GM04503 (cell line): ENCODE results near the gene ZNF124.

Experiments
- DNase-seq: peaks from one replicate; pipeline ENCODE4 v3.0.0-alpha.2; 2012; ENCODE audit warnings: low read depth

Gene ZNF124

DNA sequence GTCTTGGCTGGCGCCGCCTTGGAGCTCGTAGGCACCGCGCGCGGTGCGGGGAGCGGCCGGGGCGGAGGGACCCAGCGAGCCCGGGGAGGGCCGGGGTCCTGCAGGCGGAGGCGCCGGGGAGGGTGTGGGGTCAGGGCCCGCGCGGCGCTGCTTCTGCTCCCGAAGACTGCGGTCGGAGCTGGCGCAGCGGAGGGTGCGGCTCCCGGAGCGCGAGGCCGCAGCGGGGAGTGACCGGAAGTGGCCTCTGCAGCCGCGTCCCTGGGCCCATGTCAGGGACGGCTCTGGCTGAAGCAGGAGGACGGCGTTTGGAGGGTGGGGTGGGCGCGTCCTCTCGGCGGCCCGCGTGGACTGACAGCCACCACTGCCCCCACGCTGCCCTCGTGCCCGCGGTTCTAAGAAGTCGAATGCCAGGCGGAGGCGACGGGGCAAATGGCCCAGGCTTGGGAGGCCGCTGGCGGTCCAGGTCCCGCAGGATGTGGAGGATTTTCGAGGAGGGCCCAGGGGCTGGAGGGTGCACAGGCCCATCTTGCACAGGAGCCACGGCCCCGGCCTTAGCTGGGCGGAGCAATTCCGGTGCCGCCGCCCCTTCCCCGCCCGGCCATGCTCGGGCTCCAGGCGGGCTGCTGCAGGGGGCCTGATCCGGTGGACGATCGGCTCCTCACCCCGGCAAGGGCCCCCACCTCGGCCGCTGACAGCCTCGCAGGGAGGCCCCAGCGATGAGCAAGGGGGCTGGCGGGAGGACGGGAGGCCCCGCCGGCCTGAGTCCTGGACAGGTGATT, 59.9 kb downstream of the ZNF124 start:
- DNase-seq, result no peak

- DNase-seq, result no peak
Measured at GRCh38 chr1:247111259-247111699, 60.5 kb downstream of the ZNF124 start.

DNA sequence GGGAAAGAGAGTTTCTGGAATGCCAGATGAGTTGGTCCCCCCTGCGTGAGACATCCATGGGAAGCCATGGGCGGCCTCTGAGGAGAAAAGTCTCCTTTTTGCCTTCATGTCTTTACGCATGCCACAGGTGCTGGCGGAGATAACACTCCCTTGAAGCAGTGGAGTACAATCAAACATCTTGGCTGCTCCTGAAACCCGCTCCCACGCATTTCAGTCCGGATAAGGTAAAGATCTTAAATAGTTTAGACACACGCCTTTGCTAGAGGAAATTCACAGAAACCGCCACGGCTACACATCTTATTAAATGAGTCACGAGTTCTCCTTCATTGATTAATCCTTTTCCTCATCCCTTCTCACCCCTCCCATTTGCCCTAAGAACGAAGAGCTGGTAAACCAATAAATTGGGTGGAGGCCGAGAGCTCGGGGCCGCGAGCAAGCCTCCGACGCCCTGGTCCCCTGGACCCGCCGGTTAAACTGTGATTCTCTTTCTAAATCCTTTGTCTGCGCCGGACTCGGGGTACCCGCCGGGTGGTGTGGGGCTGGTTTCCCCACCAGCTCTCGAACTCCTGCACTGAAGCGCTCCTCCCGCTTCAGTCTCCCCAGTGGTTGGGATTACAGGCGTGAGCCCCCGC, 61.1 kb downstream of the ZNF124 start:
- DNase-seq, result no peak

DNA sequence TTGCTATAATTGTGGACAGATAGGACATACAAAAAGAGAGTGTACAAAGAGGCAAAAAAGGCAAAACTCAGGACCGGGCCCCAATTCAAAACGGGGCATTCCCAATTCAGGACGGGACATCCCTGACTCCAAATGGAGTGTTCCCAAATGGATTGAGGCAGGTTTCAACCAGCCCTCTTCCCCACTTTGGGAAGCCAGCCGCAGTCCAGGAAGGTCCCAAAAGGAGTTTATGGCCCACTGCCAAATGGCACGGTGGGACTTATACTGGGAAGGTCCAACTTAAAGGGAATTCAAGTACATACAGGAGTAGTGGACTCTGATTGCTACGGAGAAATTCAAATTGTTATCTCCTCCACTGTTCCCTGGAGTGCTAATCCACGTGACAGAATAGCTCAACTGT, 64.1 kb downstream of the ZNF124 start:
- DNase-seq, result no peak

DNA sequence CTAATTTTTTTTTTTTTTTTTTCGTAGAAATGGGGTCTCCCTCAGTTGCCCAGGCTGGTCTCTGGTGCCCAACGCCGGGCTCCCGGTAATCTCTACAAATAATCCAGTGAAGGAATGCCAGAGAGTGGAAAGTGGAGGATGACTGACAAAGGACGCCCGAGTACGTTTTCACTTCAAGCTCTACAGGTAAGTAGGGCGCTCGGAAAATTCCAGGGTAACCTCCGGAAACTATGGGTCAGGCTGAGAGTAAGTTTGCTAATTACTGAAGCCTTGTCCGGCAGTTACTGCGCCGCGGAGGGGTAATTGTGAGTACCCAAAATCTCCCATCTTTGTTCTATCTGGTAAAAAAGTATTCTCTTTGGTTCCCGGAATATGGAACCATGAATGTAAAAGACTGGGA, 65.9 kb downstream of the ZNF124 start:
- DNase-seq, result no peak
